Psoas muscle (tissue), 8 donors: ENCODE measurements around the gene PTPRK. TPM values are rescaled to one million over a fixed set of nuclear protein-coding genes. Genes with fewer than 3 reads are reported as not detected.

ENCODE experiments used
- ATAC-seq, 4 donors: fragments of 200-7000 bp; cut with Tn5 transposase; one replicate each; pipeline ENCODE4 v1.9.1; 2020; ENCODE audit warnings: moderate library complexity in 3 of 4, mild to moderate bottlenecking in 2 of 4
- DNase-seq, 2 donors: peaks; one replicate each; pipeline ENCODE4 v3.0.0-alpha.2; 2020
- H3K27ac ChIP-seq: fragments of 200-600 bp; one replicate; pipeline ENCODE4 v1.8.0; 2022
- H3K27me3 ChIP-seq, 3 donors: fragments of 200-600 bp in 1 of 3; one replicate each; pipeline versions ENCODE4 v1.6.1 to v1.8.0; 2013 to 2022; ENCODE audit warnings: low read length in 2 of 3, mild to moderate bottlenecking in 2 of 3, moderate library complexity in 1 of 3; ENCODE audit not compliant: insufficient read depth in 3 of 3
- H3K36me3 ChIP-seq, 2 donors: fragments of 200-600 bp in 1 of 2; one replicate each; pipeline versions ENCODE4 v1.6.1 to v1.8.0; 2013 to 2022; ENCODE audit warnings: low read depth in 1 of 2, mild to moderate bottlenecking in 1 of 2, moderate library complexity in 1 of 2; ENCODE audit not compliant: insufficient read depth in 1 of 2
- H3K4me1 ChIP-seq: fragments of 200-600 bp; one replicate; pipeline ENCODE4 v1.8.0; 2022
- H3K4me3 ChIP-seq: fragments of 200-600 bp; one replicate; pipeline ENCODE4 v1.8.0; 2022; ENCODE audit warnings: mild to moderate bottlenecking
- H3K9me3 ChIP-seq: fragments of 200-600 bp; one replicate; pipeline ENCODE4 v1.8.0; 2022
- CTCF ChIP-seq: fragments of 200-600 bp; IDR thresholded peaks from one replicate; pipeline ENCODE4 v1.8.0; 2022; ENCODE audit warnings: antibody characterized with exemption
- WGBS, 3 donors: extraction: QIAGEN DNeasy Blood & Tissue Kit; methylation state at CpG; one replicate each; pipeline versions ENCODE4 v1.1.6 to v1.1.7; 2013; 5-methylcytosine and 5-hydroxymethylcytosine counted together
- intact Hi-C, 2 donors: fragments of 100-400 bp; cut with DNase I; formaldehyde crosslinking; loops; one replicate each; pipeline versions ENCODE4 v1.11.0 to v1.14.2; 2022
- polyA plus RNA-seq, 3 donors: library from polyadenylated mRNA; stranded (reverse); fragments of 200-250 nt; gene quantifications; one replicate each; pipeline ENCODE4 v1.2.3, GENCODE V29; 2013
- total RNA-seq, 4 donors: library from RNA; stranded (reverse); fragmentation: NEBNext Ultra II Directional in 2 of 4; extraction: Animal tissue kit (Norgen Biotek cat#: 25700) in 2 of 4; gene quantifications; one replicate each; pipeline versions ENCODE4 v1.2.1 to v1.2.4, GENCODE V29; 2021 to 2023
- donor health status: healthy with polysubstance abuse.
- donor health status: DM: no; HTN: no; CAD: no; lungs with moderate emphysema.
- donor health status: Bipolar disorder and iron deficiency.
- donor health status: healthy.
- donor health status: DM: yes; HTN: yes; CAD: no.
- donor health status: DM: no; HTN: no; CAD: no.
- donor health status: DM: no; HTN: no; CAD: no.
- donor health status: DM: yes; HTN: yes; CAD: no.

PTPRK gene
- total and polyA plus RNA-seq, 7 donors: 3.2 to 10.6 (median 9.1) TPM

- no peak for TF ChIP-seq CTCF
- H3K4me3 ChIP-seq: no peak overlapping the region
- no peaks in the 10 kb centered on the region for H3K27me3 ChIP-seq
- no peak for DNase-seq
- 73 to 93% (median 92%) methylated on average over 3 of the region's 3 CpGs for WGBS, 3 donors
- ATAC-seq: no peak
- H3K36me3 ChIP-seq: no peaks in the 10 kb centered on the region
- no peaks in the 10 kb centered on the region for H3K9me3 ChIP-seq
- H3K27ac ChIP-seq: no peak overlapping the region
- no peaks in the 10 kb centered on the region for H3K4me1 ChIP-seq
- intact Hi-C loops: no loop called here
These were observed 12.4 kb upstream of the PTPRK start for GRCh38 chr6:128532827-128533226.

- no peaks in the 10 kb centered on the region for H3K36me3 ChIP-seq
- H3K9me3 ChIP-seq: no peaks in the 10 kb centered on the region
- 80 to 98% (median 91%) methylated on average over 2 of the region's 2 CpGs for WGBS, 3 donors
These were observed 11.7 kb upstream of the PTPRK start for GRCh38 chr6:128532136-128532535.

GRCh38 chr6:128531696-128532095 lies 11.3 kb upstream of the PTPRK start:
- no peak for DNase-seq
- no peak overlapping the region for H3K27ac ChIP-seq
- 89 to 91% (median 90%) methylated on average over 2 of the region's 2 CpGs for WGBS, 3 donors
- ATAC-seq: no peak
- intact Hi-C loops: no loop called here
- no peaks in the 10 kb centered on the region for H3K27me3 ChIP-seq
- H3K9me3 ChIP-seq: no peaks in the 10 kb centered on the region
- H3K4me3 ChIP-seq: no peak overlapping the region
- H3K4me1 ChIP-seq: no peaks in the 10 kb centered on the region
- no peak for TF ChIP-seq CTCF
- no peaks in the 10 kb centered on the region for H3K36me3 ChIP-seq

More at GRCh38 chr6:128532136-128532535, 11.7 kb upstream of the PTPRK start:
- Histone ChIP-seq H3K4me1 (no peaks in the 10 kb centered on the region), H3K27ac (no peak overlapping the region), H3K27me3 (no peaks in the 10 kb centered on the region), H3K4me3 (no peak overlapping the region)
- no peak for TF ChIP-seq CTCF
- intact Hi-C loops: no loop called here
- DNase-seq: no peak
- no peak for ATAC-seq

- Histone ChIP-seq H3K27ac (no peak overlapping the region), H3K36me3 (no peaks in the 10 kb centered on the region), H3K4me1 (no peaks in the 10 kb centered on the region), H3K4me3 (no peak overlapping the region), H3K27me3 (no peaks in the 10 kb centered on the region), H3K9me3 (no peaks in the 10 kb centered on the region)
- intact Hi-C loops: no loop called here
- DNase-seq (no peak), ATAC-seq (no peak)
- TF ChIP-seq CTCF: no peak
These were observed 7.8 kb upstream of the PTPRK start for GRCh38 chr6:128528241-128528640.

GRCh38 chr6:128527375-128527774 lies 7.0 kb upstream of the PTPRK start:
- no peaks in the 10 kb centered on the region for H3K27me3 ChIP-seq
- no peaks in the 10 kb centered on the region for H3K4me1 ChIP-seq
- intact Hi-C loops: no loop called here
- H3K9me3 ChIP-seq: no peaks in the 10 kb centered on the region
- 65% methylated on average over 1 of the region's 1 CpG for WGBS, 3 donors
- H3K27ac ChIP-seq: no peak overlapping the region
- H3K36me3 ChIP-seq: no peaks in the 10 kb centered on the region
- no peak overlapping the region for H3K4me3 ChIP-seq
- ATAC-seq: no peak
- no peak for TF ChIP-seq CTCF
- no peak for DNase-seq
